ENCODE measurements around the gene C14orf180. TPM values are rescaled to one million over a fixed set of nuclear protein-coding genes. Genes with fewer than 3 reads are reported as not detected.

Gene C14orf180
- total and polyA plus RNA-seq, 10 of the 15 experiments (the other 5 are each of a cell fraction or from before 2014, with no cell fraction given): not detected

- DNase-seq (ENCODE audit: low read depth, low spot score) (no peak), ATAC-seq (no peak), FAIRE-seq (no peak)
- CTCF ChIA-PET: interaction anchor here (0.6 kb wide), 1 partner anchor 14 kb away, joined by 3 read pairs; no protein-coding TSS in a partner anchor
- Histone ChIP-seq H3K79me2 (ENCODE audit: control insufficient read depth, insufficient read depth, low read length) (no peaks in the 10 kb centered on the region), H2AFZ (ENCODE audit: control insufficient read depth, low read depth, low read length) (no peak overlapping the region), H3K4me1 (ENCODE audit: control insufficient read depth, insufficient read depth, low read length) (no peaks in the 10 kb centered on the region), H3K36me3 (ENCODE audit: control insufficient read depth in 2 of 2, insufficient read depth in 2 of 2, low read length in 1 of 2) (no peaks in the 10 kb centered on the region), H3K4me2 (ENCODE audit: control insufficient read depth, insufficient read depth) (no peak overlapping the region), H4K20me1 (ENCODE audit: control insufficient read depth, insufficient read depth) (no peaks in the 10 kb centered on the region), H3K9me3 (replicated peaks; ENCODE audit: control insufficient read depth, insufficient read depth, low read length) (no peaks in the 10 kb centered on the region), H3K4me3 (no peak overlapping the region), H3K27me3 (replicated peaks in 1 of 2; ENCODE audit: control insufficient read depth in 2 of 2, insufficient read depth in 2 of 2, low read length in 1 of 2) (0 out of 4 replicates have a peak, but pooled peaks cover 2% of the 10 kb centered on the region in 2 experiments), H3K27ac (ENCODE audit: control insufficient read depth, insufficient read depth) (no peak overlapping the region), H3K9ac (ENCODE audit: control insufficient read depth, insufficient read depth, low read length) (no peak overlapping the region)
- WGBS (ENCODE audit: insufficient coverage, insufficient replicate concordance, low lambda C conversion rate, missing lambda C conversion rate): 35% methylated on average over 8 of the region's 8 CpGs
- BruUV-seq (replicated peaks): no TSS peak
- no peak for TF ChIP-seq MEF2B (IDR thresholded peaks at IDR 0.05; ENCODE audit: partially characterized antibody, poor library complexity, severe bottlenecking)
- no peak for TF ChIP-seq CREB1 (IDR thresholded peaks at IDR 0.05; ENCODE audit: low read depth)
- no peak for TF ChIP-seq TCF7 (IDR thresholded peaks at IDR 0.05; ENCODE audit: borderline replicate concordance)
- TF ChIP-seq NRF1 (conservative IDR thresholded peaks at IDR 0.05; ENCODE audit: low read depth, low read length): no peak
- TF ChIP-seq ETV6 (conservative IDR thresholded peaks at IDR 0.05 in 1 of 2, IDR thresholded peaks at IDR 0.05 in 1 of 2; ENCODE audit: borderline replicate concordance in 1 of 2, low read depth in 1 of 2): no peak
- TF ChIP-seq, protein P1, sequence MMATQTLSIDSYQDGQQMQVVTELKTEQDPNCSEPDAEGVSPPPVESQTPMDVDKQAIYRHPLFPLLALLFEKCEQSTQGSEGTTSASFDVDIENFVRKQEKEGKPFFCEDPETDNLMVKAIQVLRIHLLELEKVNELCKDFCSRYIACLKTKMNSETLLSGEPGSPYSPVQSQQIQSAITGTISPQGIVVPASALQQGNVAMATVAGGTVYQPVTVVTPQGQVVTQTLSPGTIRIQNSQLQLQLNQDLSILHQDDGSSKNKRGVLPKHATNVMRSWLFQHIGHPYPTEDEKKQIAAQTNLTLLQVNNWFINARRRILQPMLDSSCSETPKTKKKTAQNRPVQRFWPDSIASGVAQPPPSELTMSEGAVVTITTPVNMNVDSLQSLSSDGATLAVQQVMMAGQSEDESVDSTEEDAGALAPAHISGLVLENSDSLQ (IDR thresholded peaks at IDR 0.05): peak; percentile 26; the same call in 1 of the 2 replicates
- TF ChIP-seq USF2 (IDR thresholded peaks at IDR 0.05; ENCODE audit: borderline replicate concordance, low read depth, low read length): no peak
- SMC1A ChIA-PET (ENCODE audit: uncharacterized antibody, unreplicated experiment): no interaction called here
- RAD21 ChIA-PET (ENCODE audit: unreplicated experiment): no interaction called here
- intact Hi-C loops (cut with micrococcal nuclease; ENCODE audit: unreplicated experiment) (no loop called here), in situ Hi-C loops (cut with MboI) (no loop called here)
- POLR2A ChIA-PET: no interaction called here
Observed at GRCh38 chr14:104536942-104537612, 42.5 kb upstream of the C14orf180 start.

Measured in GM12878 (cell line).